ENCODE measurements around the gene SP140.
"Not testable (repeated sequence)": the region's sequence is repeated elsewhere in the genome, so short reads cannot be mapped to it uniquely, and the experiment has no call there.

SP140 gene

DNA sequence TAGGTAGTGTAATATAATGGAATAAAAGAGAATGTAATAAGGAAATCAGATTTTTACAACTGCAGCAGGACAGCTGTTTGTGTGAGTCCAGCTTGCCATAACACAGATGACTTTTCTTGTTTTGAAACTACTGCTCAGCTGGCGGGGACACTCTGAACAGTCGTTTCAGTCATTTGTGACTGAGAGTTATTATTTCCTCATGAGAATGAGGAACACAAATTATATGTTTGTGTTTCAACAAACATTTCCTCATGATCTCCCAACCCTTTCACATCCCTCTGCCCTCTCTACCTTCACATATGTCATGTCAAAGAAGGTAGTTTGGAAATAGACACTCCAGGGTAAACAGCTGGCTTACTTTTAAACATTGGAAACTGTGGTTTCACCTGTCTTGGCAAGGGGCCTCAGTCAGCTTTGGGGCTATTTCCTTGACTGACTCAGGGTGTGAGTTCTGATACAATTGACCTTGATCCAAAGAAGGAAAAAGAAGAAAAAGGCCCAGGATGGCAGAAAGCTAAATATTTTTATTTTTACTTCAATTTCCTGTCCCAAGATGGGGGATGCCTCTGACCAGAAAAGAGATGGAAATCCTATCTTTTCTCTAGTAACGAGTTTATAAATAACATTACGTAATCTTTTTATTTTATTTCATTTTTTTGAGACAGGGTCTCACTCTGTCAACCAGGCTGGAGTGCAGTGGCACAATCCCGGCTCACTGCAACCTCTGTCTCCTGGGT is 102.0 kb downstream of the SP140 start:
- no peak for DNase-seq

DNA sequence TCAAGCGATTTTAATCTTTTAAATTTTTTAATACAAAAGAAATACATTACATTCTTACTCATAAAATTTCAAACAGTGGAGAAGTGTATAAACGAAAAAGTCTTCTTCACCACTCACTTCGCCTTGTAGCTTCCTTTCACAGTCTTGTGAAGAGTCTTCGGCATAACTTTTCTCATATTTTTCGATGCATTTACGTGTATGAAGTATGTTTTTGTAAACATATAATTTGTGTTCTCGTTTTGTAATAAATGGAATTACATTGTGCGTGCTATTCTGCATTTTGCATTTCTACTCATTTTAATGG is 102.6 kb downstream of the SP140 start:
- no peak for DNase-seq

DNA sequence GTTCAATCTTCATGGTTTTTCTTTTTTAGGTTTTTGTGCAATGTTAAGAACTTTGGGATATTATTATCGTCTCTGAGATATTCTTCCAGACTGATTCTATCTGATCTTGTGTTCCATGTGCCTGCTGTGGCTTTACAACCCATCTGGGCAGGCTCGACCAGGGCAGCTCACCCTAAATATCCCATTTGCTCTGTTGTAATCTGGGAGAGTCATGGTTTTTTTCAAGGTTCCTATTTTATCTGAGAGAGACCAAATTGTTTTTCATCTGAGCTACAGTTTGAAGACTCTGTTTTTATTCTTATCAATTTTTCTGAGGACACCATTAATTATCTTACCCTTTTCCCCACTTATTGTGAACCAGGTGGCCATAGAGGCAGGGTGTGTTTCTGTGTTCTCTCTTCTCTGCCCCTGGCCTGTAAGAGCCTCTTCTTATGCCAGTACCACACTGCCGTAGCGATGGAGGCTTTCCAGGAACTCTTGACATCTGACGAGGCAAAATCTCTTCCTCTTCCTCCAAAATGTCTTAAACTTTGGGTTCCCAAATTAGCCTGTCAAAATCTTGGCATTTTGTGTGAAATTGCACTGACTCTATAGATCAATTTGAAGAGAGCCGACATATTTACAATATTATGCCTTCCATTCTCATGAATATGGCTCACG is 104.5 kb downstream of the SP140 start:
- no peak for DNase-seq

DNA sequence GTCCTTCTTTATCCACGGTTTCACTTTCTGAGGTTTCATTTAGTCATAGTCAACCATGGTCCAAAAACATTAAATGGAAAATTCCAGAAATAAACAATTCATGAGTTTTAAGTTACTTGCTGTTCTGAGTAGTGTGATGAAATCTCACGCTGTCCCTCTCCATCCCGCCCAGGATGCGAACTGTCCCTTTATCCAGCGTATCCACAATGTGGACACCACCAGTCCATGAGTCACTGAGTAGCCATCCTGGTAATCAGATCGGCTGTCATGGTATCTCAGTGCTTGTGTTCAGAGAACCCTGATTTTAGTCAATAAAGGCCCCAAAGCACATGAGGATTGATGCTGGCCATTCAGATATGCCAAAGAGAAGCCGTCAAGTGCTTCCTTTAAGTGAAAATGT is 105.2 kb downstream of the SP140 start:
- DNase-seq = no peak

GRCh38 chr2:230335461-230335863 is 109.9 kb downstream of the SP140 start:
- DNase-seq = no peak

GRCh38 chr2:230335864-230336506 is 110.4 kb downstream of the SP140 start:
- no peak for DNase-seq

GRCh38 chr2:230341936-230342528 is 116.5 kb downstream of the SP140 start:
- DNase-seq = not testable (repeated sequence)

- DNase-seq = not testable (repeated sequence)
Measured at GRCh38 chr2:230343041-230343624, 117.6 kb downstream of the SP140 start.

DNA sequence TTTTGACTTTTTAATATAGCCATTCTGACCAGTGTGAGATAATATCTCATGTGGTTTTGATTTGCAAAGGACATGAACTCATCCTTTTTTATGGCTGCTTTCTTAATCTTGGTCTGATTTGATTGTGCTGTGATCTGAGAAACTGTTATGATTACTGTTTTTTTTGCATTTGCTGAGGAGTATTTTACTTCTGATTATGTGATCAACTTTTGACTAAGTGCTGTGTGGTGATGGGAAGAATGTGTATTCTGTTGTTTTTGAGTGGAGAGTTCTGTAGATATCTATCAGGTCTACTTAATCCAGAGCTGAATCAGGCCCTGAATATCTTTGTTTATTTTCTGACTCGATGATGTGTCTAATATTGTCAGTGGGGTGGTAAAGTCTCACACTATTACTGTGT is 118.2 kb downstream of the SP140 start:
- no peak for DNase-seq

DNA sequence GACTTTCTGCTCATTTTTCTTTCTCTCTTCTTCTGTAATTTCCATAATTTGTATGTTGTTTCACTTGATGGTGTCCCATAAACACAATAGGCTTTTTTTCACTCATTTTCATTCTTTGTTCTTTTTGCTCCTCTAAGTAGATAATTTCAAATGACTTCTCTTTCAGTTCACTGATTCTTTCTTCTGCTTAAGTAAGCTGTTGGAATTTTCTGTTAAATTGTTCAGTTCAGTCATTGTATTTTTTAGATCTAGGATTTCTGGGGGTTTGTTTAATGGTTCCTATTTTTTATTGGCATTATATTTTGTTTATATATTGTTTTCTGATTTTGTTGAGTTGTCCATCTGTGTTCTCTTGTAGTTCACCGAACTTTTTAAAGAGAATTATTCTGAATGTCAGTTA is 120.9 kb downstream of the SP140 start:
- no peak for DNase-seq

GRCh38 chr2:230346921-230347533 is 121.5 kb downstream of the SP140 start:
- no peak for DNase-seq

GRCh38 chr2:230347659-230348305 is 122.2 kb downstream of the SP140 start:
- peak in 1 of 2 donors; percentile 34 for DNase-seq

DNA sequence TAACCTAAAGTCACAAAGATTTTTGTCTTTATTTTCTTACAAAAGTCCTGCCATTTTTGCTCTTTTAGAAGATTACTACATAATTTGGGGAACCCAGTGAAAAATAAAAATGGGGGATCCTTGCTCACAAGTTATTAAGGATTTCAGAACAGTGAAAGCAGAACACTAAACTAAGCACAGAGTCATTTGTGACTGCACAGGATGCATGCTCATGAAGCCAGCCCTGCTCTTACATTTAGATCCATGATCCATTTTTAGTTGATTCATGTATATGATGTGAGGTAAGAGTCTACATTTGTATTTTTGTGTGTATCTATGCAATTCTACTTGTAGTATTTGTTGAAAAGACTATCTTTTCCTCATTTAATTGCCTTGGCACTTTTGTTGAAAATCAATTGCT is 123.3 kb downstream of the SP140 start:
- no peak for DNase-seq

DNA sequence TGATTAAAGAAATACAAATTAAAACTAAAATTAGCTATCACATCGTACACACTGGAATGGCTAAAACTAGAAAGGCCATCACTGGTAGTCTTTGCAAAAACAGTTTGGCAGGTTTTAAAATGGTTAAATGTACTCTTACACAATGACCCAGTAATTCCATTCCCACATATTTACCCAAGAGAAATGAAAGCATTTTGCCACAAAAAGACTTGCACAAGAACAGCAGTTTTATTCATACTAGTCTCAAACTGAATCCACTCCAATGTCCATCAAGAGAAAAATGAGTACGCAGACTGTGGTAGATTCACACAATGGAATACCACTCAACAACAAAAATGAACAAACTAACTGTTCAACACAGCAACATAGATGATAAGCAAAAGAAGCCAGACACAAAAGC is 130.5 kb downstream of the SP140 start:
- no peak for DNase-seq

DNA sequence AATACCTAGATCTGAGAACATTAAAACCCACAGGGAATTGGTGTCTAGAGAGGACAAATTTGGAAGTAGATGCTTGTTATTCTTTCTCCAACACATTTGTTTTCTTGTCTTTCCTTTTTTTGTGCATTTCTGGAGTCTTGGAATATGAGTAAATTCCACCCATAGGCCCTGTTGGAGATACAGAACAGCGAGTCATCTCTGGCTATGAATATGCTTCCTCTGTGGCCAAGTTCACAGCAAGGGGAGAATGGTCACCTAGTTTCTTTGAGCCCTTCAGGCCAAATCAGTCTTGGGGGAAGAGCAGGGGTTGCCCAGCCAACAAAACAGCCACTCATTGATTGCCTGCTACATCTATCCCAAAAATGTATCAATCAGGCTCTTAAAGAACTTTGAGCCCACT is 132.8 kb downstream of the SP140 start:
- DNase-seq = no peak

- no peak for DNase-seq
Measured at GRCh38 chr2:230360028-230360427, 134.5 kb downstream of the SP140 start.

- DNase-seq = no peak
Measured at GRCh38 chr2:230362030-230362691, 136.6 kb downstream of the SP140 start.

Measured in CD4-positive, alpha-beta T cell treated with Interleukin-4 for 1 hour (primary cell).